ENCODE results near the gene ADGRB2.

DNA sequence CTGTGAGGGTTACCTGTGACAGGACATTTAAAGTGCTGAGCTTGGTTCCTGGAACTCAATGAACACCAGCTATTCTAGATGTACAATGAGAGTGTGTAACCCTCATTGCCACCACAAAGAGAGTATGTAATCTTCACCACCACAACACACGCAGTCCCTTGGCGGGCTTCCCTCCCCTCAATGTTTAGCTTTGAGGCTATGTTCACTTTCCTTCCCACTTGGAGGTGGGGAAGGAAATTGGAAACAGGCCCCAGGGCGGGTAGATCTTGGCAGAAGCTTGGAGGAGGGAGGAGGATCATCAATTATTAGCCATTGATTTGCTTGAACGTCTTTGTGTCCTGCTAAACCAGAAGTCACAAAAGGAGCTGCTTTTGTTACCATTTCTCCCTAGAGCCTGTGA lies 52.1 kb downstream of the ADGRB2 start:
- TF ChIP-seq, protein P1, sequence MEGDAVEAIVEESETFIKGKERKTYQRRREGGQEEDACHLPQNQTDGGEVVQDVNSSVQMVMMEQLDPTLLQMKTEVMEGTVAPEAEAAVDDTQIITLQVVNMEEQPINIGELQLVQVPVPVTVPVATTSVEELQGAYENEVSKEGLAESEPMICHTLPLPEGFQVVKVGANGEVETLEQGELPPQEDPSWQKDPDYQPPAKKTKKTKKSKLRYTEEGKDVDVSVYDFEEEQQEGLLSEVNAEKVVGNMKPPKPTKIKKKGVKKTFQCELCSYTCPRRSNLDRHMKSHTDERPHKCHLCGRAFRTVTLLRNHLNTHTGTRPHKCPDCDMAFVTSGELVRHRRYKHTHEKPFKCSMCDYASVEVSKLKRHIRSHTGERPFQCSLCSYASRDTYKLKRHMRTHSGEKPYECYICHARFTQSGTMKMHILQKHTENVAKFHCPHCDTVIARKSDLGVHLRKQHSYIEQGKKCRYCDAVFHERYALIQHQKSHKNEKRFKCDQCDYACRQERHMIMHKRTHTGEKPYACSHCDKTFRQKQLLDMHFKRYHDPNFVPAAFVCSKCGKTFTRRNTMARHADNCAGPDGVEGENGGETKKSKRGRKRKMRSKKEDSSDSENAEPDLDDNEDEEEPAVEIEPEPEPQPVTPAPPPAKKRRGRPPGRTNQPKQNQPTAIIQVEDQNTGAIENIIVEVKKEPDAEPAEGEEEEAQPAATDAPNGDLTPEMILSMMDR (conservative IDR thresholded peaks at IDR 0.05; ENCODE audit: low read length) = no peak
- no peak for TF ChIP-seq EZH2phosphoT487 (IDR thresholded peaks at IDR 0.05; ENCODE audit: borderline replicate concordance)

Data from Loucy (cell line).